Neural crest cell (in vitro differentiated cells): ENCODE results near the gene KERA. TPM values are rescaled to one million over a fixed set of nuclear protein-coding genes. Genes with fewer than 3 reads are reported as not detected.
"Not testable (repeated sequence)": the region's sequence is repeated elsewhere in the genome, so short reads cannot be mapped to it uniquely, and the experiment has no call there.

Experiments
- DNase-seq: peaks from one replicate; pipeline ENCODE4 v3.0.0; 2021; ENCODE audit warnings: low read depth, mixed read lengths, low spot score
- H3K27ac Mint-ChIP-seq: one replicate; pipeline ENCODE4 v1.8.0; 2021; ENCODE audit warnings: mild to moderate bottlenecking, mixed read lengths; ENCODE audit not compliant: unreplicated experiment
- H3K27me3 Mint-ChIP-seq: 2 replicates; pipeline ENCODE4 v1.8.0; 2021; ENCODE audit warnings: low read depth, mild to moderate bottlenecking, mixed read lengths
- H3K36me3 Mint-ChIP-seq: 2 replicates; pipeline ENCODE4 v1.8.0; 2021; ENCODE audit warnings: low read depth, mild to moderate bottlenecking, mixed read lengths
- H3K4me1 Mint-ChIP-seq: 2 replicates; pipeline ENCODE4 v1.8.0; 2021; ENCODE audit warnings: mixed read lengths
- H3K4me3 Mint-ChIP-seq: one replicate; pipeline ENCODE4 v1.8.0; 2021; ENCODE audit warnings: mild to moderate bottlenecking, mixed read lengths
- H3K9me3 Mint-ChIP-seq: 2 replicates; pipeline ENCODE4 v1.8.0; 2021; ENCODE audit warnings: mixed read lengths
- total RNA-seq: library from RNA; stranded (reverse); gene quantifications from 2 replicates; pipeline ENCODE4 v1.2.1, GENCODE V29; 2021
- TF ChIP-seq, protein P1 (sequence below): fragments of 200-600 bp; sonication (generic); conservative IDR thresholded peaks from 2 replicates; pipeline ENCODE4 v1.5.0; 2021; ENCODE audit warnings: antibody characterized with exemption, mild to moderate bottlenecking

KERA gene
- total RNA-seq, 1 donor from 2014 or later: not detected

DNA sequence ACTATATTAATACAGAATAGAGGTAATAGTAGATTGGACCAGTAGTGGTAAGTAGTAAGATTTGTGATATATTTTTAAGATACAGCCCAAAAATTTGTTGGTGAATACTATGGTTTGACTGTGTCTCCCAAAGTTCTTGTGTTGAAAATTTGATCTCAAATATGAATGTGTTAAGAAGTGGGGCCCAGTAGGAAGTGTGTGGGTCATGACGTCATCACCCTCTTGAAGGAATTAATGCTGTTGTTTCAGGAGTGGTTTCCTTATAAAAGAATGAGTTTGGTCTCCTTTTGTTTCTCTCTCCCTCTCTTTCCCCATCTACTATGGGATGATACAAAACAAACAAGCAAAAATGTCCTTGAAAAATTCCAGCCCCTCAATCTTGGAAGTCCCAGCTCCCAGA lies 37.1 kb upstream of the KERA start:
- peaks cover 4% of the 10 kb centered on the region for H3K36me3 Mint-ChIP-seq
- no peak overlapping the region for H3K4me3 Mint-ChIP-seq
- H3K27ac Mint-ChIP-seq: no peak overlapping the region
- no peak for DNase-seq
- peaks cover 6% of the 10 kb centered on the region for H3K9me3 Mint-ChIP-seq
- TF ChIP-seq, protein P1, sequence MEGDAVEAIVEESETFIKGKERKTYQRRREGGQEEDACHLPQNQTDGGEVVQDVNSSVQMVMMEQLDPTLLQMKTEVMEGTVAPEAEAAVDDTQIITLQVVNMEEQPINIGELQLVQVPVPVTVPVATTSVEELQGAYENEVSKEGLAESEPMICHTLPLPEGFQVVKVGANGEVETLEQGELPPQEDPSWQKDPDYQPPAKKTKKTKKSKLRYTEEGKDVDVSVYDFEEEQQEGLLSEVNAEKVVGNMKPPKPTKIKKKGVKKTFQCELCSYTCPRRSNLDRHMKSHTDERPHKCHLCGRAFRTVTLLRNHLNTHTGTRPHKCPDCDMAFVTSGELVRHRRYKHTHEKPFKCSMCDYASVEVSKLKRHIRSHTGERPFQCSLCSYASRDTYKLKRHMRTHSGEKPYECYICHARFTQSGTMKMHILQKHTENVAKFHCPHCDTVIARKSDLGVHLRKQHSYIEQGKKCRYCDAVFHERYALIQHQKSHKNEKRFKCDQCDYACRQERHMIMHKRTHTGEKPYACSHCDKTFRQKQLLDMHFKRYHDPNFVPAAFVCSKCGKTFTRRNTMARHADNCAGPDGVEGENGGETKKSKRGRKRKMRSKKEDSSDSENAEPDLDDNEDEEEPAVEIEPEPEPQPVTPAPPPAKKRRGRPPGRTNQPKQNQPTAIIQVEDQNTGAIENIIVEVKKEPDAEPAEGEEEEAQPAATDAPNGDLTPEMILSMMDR: no peak
- no peaks in the 10 kb centered on the region for H3K27me3 Mint-ChIP-seq
- H3K4me1 Mint-ChIP-seq: no peaks in the 10 kb centered on the region

DNA sequence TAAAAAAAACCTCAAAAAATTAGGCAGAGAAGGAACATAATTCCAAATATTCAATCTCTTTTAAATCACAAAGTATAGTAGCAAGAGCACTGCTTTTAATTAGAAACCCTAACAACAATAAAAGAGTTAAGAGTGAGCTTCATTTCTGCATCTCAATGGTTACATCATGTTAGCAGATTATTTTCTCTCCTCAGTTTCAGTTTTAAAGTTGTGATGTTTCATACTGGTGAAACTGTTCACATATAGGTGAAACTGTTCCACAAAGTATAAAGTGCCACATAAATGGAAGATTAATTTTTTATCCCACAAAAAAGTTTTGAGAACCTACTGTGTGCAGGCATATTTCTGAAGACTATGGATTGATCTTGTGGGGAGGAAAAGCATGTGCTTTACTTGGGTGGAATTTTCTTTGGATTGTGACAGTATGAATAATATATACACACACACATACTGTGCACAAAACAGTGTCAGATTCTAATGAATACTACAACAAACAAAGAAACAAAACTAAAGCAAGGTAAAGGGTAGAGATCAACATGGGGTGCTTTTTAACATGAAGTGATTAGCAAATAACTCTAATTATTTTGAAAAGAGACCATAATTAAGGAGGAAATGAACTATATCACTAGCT lies 36.3 kb upstream of the KERA start:
- H3K4me1 Mint-ChIP-seq: no peaks in the 10 kb centered on the region
- no peak overlapping the region for H3K27ac Mint-ChIP-seq
- peaks cover 11% of the 10 kb centered on the region for H3K9me3 Mint-ChIP-seq
- TF ChIP-seq, protein P1: no peak
- H3K36me3 Mint-ChIP-seq: peaks cover 7% of the 10 kb centered on the region
- no peak overlapping the region for H3K4me3 Mint-ChIP-seq
- DNase-seq: no peak
- H3K27me3 Mint-ChIP-seq: no peaks in the 10 kb centered on the region

DNA sequence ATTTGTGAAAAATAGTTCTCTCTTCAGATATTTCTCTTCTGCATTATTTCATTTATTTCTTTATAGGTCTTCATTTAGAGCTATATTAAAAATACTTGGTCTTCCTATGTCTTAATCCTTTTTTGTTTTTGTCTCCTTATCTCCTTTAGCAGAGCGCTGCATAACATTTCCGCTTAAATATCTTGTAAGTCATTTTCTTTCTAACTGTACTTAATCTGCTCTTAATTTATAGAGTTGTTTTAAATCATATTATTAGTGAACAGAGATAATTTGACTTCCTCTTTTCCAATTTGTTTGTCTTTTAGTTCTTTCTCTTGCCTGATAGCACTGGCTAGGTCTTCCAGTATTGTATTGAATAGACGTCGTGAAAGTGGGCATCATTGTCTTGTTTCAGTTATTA lies 35.5 kb upstream of the KERA start:
- H3K27me3 Mint-ChIP-seq: no peaks in the 10 kb centered on the region
- no peak for DNase-seq

DNA sequence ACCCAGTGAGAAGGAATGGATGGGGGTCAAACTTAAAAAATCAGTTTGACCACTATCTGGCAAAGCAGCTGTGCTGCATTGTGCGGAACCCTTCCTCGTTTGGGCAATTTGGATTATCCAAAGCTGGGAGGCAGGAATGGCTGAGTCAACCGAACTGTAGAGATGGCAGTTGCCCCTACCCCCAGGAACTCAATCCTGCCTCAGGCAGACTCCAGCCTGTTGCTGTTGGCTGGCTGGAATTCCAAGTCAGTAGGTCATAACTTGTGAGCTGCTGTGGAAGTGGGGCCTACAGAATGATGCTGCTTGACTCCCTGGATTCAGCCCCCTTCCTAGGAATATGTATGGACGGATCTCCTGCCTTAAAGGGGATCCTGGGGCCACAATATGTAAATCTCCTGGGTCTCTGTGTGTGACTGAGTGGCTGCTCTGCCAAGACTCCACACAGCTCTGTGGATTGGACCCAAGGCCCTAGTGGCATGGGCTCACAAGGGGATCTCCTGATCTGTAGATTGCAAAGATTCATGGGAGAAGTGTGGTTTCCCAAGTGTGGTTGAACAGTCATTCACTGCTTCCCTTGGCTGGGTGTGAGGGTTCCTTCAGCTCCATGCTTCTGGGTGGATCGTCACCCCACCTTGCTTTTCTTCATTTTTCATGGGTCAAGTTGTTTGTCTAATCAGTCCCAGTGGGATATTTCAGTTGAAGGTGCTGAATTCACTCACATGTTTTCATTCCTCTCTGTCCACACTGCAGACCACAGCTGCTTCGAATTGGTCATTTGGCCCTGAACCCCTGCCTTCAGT lies 34.3 kb upstream of the KERA start:
- H3K27ac Mint-ChIP-seq: no peak overlapping the region
- no peaks in the 10 kb centered on the region for H3K4me1 Mint-ChIP-seq
- H3K36me3 Mint-ChIP-seq: peaks cover 16% of the 10 kb centered on the region
- TF ChIP-seq, protein P1: no peak
- no peak overlapping the region for H3K4me3 Mint-ChIP-seq
- no peak for DNase-seq
- H3K27me3 Mint-ChIP-seq: no peaks in the 10 kb centered on the region
- H3K9me3 Mint-ChIP-seq: peaks cover 23% of the 10 kb centered on the region

More for the DNA sequence above, 35.5 kb upstream of the KERA start:
- Mint-ChIP-seq H3K4me1 (no peaks in the 10 kb centered on the region), H3K9me3 (peaks cover 17% of the 10 kb centered on the region), H3K4me3 (no peak overlapping the region), H3K27ac (no peak overlapping the region), H3K36me3 (peaks cover 15% of the 10 kb centered on the region)
- TF ChIP-seq, protein P1: no peak

DNA sequence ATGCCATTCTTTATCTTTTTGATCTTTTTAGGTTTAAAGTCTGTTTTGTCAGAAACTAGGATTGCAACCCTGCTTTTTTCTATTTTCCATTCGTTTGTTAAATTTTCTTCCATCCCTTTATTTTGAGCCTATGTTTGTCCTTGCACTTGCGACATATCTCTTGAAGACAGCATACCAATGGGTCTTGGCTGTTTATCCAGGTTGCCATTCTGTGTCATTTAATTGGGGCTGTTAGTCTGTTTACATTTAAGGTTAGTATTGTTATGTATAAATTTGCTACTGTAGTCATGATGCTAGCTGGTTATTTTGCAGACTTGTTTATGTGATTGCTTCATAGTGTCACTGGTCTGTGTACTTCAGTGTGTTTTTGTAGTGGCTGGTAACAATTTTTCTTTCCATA lies 32.1 kb upstream of the KERA start:
- Mint-ChIP-seq H3K9me3 (peaks cover 23% of the 10 kb centered on the region), H3K36me3 (peaks cover 16% of the 10 kb centered on the region)
- not testable (repeated sequence) for DNase-seq

DNA sequence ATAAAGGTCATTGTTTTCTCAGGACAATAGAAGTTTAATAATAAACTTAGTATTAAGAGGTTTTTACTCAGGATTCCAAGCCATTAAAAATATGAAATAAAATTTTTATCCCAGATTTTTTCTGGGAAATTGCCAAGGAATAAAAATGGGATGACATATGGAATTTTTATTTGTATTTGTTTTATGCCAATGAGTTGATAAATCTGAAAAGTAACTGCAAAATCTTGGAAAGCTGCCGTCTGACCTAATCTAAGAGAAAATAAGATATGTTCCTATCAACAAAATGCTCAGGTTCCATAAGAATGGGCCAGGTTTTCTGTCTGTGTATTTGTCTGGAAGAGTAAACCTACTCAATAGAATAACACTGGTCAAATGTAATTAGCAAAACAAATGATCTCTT lies 22.2 kb upstream of the KERA start:
- Mint-ChIP-seq H3K4me3 (no peak overlapping the region), H3K36me3 (no peaks in the 10 kb centered on the region), H3K9me3 (no peaks in the 10 kb centered on the region), H3K4me1 (no peaks in the 10 kb centered on the region), H3K27me3 (no peaks in the 10 kb centered on the region), H3K27ac (no peak overlapping the region)
- TF ChIP-seq, protein P1: no peak
- DNase-seq: no peak

More for the DNA sequence above, 32.1 kb upstream of the KERA start:
- not testable (repeated sequence) for H3K27me3 Mint-ChIP-seq, H3K4me3 Mint-ChIP-seq, H3K4me1 Mint-ChIP-seq, H3K27ac Mint-ChIP-seq
